Measurements from ENCODE around the gene DPYD.
"Not testable (repeated sequence)": the region's sequence is repeated elsewhere in the genome, so short reads cannot be mapped to it uniquely, and the experiment has no call there.

The DPYD gene

GRCh38 chr1:97254731-97255463 lies 665.9 kb downstream of the DPYD start:
- no peak for DNase-seq

- no peak for DNase-seq
These were observed 667.9 kb downstream of the DPYD start for GRCh38 chr1:97252925-97253324.

GRCh38 chr1:97252076-97252475 lies 668.8 kb downstream of the DPYD start:
- DNase-seq = no peak

GRCh38 chr1:97247196-97247595 lies 673.6 kb downstream of the DPYD start:
- DNase-seq = no peak

GRCh38 chr1:97245682-97246081 lies 675.2 kb downstream of the DPYD start:
- DNase-seq = no peak

- DNase-seq = no peak
These were observed 675.8 kb downstream of the DPYD start for GRCh38 chr1:97245026-97245425.

GRCh38 chr1:97243973-97244560 lies 676.8 kb downstream of the DPYD start:
- no peak for DNase-seq

- no peak for DNase-seq
These were observed 682.0 kb downstream of the DPYD start for GRCh38 chr1:97238816-97239215.

- DNase-seq = not testable (repeated sequence)
These were observed 689.5 kb downstream of the DPYD start for GRCh38 chr1:97231354-97231753.

- DNase-seq = no peak
These were observed 708.2 kb downstream of the DPYD start for GRCh38 chr1:97212671-97213070.

- DNase-seq = no peak
These were observed 710.5 kb downstream of the DPYD start for GRCh38 chr1:97210307-97210706.

- no peak for DNase-seq
These were observed 711.4 kb downstream of the DPYD start for GRCh38 chr1:97209381-97209957.

- no peak for DNase-seq
These were observed 713.0 kb downstream of the DPYD start for GRCh38 chr1:97207868-97208267.

GRCh38 chr1:97204468-97204867 lies 716.4 kb downstream of the DPYD start:
- no peak for DNase-seq

GRCh38 chr1:97202481-97203380 lies 718.1 kb downstream of the DPYD start:
- no peak for DNase-seq

GRCh38 chr1:97201641-97202040 lies 719.2 kb downstream of the DPYD start:
- no peak for DNase-seq

- DNase-seq = no peak
These were observed 720.2 kb downstream of the DPYD start for GRCh38 chr1:97200595-97200994.

- DNase-seq = no peak
These were observed 723.9 kb downstream of the DPYD start for GRCh38 chr1:97196825-97197516.

GRCh38 chr1:97192872-97193572 lies 727.8 kb downstream of the DPYD start:
- no peak for DNase-seq

- no peak for DNase-seq
These were observed 730.5 kb downstream of the DPYD start for GRCh38 chr1:97190326-97190725.

GRCh38 chr1:97186381-97186780 lies 734.5 kb downstream of the DPYD start:
- DNase-seq = no peak
